SW480 (cell line): ENCODE measurements around the gene NRXN3.

Experiments used
- DNase-seq: peaks from one replicate; pipeline ENCODE4 v3.0.0-alpha.2; 2016; ENCODE audit warnings: low spot score

NRXN3 gene

DNA sequence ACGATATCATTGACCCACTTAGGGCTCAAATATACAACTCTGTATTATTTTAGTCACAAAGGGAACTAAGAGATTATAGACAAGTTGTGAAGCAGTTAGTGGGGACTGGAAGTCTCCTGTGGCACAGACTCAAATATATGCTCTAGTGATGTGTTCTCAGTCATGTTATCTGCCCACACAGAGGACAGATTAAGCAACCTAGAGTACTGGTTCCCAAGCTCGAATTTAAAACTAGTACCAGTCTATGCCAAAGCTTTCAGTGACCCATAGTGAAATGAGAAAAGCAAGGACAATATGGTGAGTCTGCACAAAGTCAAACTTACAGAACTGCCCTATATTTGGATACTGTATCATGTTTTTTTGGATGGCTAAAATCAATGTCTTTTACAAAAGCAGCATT is 1651.9 kb downstream of the NRXN3 start:
- DNase-seq: no peak

DNA sequence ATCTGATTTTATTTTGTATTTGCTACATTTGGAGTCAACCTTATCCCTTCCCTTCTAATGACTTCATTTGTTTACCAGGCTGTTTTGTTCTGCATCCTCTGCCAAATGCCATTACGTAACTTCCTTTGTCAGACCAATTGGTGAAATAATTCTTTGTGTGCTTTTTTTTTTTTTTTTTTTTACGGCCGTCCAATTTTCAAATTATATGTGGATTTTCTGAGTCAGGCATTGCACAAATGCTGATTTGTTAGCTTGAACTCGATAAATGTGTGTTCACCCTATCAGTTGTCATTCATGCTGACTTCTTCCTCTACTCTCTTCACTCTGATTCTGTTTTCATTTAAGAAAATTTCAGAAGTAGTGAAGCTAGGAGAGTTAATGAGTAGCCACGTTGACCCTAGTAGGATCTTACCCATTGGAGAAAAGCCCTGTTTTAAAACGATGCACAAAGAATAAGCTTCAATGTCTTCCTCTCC is 1654.9 kb downstream of the NRXN3 start:
- no peak for DNase-seq

DNA sequence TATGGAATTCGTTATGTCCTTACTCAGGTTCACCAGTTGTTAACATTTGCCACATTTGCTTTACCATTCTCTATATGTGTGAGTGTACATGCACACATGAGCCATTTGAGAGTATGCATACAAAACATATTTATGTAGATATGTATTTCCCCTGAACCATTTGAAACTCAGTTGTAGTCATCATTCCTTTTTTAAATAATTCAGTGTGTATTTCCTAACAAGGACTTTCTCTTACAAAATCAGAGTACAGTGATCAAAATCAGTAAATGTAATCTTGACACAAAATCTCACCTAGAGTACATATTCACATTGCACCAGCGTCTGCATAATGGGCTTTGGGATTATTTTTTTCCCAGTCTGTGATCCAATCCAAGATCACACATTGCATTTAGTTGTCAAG is 1656.2 kb downstream of the NRXN3 start:
- no peak for DNase-seq

DNA sequence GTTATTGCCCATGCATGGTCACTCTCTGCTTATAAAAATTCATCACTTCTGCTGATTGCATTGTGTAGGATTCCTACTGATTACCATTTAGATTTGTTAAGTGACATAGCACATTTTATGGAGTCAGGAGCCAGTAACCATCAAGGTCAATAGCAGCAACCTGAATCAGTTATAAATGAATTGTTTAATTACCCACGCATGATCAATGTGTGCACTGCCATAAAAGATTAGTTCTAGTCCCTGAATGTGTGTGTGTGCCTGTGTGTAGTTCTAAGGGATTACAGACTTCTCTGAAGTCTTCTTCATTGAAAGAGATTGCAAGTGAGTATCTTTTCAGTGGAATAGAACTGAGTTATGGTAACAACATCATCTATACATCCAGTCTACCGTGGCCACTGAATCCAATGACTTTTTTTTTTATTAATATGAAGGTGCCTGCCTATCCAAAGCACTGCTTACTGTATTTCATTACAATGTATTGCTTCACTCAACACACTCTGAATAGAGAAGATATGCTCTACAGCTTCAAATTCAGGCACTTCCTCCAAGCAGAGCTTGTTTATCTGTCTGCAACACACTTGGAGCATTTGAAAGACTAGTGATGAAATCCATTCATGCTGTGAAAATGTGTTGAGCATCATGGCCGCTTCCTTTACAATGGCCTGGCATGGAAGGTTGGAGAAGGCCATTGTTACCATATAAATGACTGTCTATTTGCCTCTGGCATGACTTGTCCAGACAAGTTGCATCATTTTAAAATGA is 1659.4 kb downstream of the NRXN3 start:
- DNase-seq: no peak

DNA sequence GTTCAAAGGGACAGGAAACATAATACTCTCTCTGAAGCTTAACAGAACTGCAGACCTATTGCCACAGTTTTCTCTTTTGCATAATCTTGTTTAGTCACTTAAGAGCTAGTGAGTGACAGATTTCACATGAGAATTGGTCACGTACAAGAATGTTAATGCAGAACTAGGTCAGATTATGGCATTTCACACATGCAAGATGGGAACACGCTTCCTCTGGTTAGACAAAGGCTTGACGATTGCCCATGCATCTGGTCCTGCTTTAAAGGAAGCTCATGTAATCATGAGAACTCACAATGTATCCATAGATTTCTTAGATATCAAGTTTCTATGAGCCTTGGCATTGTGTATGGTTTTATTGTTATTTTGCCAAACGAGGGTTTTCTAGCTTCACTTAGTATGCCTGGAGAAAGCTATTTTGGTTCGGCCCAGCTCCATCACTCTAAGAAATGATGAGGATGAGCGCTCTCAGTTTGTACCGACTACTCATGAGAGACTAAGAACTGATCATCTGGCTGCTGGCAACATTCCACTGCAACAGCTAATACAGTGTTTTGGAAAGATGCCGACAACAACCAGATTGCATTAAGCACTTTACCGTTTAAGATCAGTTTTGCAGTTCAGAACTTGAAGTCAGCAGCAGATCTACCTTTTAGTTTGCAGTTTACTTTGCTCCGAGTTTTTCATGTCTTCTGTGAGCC is 1661.2 kb downstream of the NRXN3 start:
- DNase-seq: no peak

DNA sequence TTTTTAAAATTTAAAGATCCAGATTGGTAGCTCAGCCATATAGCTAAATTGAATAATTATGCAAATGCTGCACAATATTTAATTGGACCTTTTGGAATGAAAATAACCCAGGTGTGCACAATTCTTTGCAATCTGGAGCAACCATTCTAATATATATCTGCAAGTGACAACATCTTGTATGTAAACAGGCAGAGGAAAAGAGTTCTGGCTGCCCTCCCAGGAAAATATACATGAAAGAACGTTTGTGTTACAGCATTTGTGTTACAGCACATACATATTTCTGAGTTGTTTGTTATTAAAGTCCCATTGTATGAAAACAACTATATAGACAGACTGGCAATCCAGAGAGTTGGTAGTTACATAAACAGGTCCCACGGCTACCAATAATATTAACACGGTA is 1663.6 kb downstream of the NRXN3 start:
- no peak for DNase-seq

GRCh38 chr14:79834868-79835267 is 1664.7 kb downstream of the NRXN3 start:
- DNase-seq: no peak

- no peak for DNase-seq
Observed at GRCh38 chr14:79836577-79836976, 1666.4 kb downstream of the NRXN3 start.

GRCh38 chr14:79837699-79838098 is 1667.5 kb downstream of the NRXN3 start:
- DNase-seq: no peak

DNA sequence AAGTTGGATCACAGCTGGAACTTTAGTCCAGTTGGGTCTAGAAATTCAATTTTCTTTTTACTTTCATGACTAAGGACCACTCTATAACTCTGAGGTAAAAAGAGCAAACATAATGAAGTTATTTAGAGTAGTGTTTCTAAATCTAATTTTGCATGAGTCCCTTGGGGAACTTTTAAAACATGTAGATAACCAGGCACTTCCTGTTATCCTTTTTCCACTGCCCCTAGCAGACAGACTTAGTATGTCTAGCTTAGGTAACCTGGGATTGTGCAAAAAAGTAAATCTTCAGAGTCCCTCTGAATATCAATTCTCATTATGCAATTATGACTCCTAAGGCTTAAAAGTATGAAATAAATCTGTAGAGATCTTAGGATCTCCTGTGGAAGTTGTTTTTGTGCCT is 1669.9 kb downstream of the NRXN3 start:
- DNase-seq: no peak

- no peak for DNase-seq
Observed at GRCh38 chr14:79840831-79841230, 1670.7 kb downstream of the NRXN3 start.

DNA sequence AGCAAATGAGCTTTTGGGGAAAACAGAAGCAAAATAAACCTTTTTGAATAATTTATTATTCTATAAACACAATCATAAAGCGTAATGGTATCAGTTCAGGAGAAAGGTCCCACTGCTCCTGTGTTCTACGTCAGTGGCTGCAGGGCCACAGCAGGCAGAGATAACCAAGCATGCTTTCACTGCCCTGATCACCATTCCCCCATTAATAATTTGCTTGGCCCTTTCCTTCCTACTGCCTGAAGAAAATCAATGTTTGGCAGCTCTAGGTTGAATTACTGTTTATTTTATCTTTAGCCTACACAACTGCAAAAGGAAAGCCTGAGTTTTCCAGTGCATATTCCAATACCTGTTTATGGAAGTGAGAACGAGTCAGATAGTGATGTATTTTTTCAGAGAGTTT is 1671.3 kb downstream of the NRXN3 start:
- DNase-seq: no peak

DNA sequence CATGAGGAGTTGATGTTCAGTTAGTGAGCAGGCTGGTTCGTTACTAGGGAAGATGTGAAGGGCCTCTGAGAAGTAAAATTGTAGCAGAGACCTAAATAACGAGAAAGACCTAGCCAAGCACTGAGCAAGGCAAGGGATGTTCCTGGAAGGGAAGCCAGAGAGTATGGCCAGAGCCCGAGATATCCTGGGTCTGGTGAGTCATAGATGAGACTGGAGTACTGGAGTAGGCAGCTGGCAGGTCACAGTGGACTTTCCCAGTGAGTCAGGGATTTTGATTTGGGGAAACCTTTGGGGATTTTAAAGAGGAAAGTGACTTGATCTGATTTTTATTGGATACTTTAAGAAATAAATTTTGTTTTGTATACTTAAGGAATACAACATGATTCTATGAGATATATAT is 1672.1 kb downstream of the NRXN3 start:
- DNase-seq: no peak

DNA sequence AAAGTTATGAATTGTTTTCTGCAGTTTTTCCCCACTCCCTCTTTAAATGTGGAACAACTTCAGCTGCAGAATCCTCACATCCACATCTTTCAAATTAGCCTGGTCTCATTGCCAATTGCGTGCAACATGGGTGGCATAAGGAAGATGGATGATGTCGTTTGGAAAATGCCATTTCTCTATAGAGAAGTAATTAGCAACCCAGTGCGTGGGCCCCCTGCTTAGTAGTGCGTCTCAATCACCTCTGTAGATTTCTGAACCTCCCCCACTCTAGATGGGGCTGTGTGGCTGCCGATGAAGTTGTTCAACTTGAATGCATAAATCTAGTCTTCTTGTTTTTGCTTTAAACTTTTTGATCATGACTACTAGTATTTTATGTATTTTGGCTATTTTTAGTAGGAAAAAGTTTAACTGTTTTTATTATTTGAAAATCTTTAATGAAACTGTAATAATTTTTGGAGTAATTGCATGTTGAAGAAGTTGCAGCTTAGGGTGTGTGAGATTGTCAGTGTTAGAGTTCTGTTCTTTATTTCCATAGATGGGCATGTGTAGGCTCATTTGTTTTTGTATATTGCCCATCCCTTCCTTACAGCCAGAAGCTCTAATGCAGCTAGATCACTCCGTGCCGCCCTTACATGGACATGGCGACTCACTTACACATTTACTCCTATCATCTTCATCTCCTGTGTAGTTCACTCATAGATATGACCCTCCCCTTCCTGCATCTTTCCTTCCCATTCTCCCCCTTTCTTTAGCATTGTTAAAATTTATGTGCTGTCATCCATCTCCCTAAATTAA is 1683.0 kb downstream of the NRXN3 start:
- no peak for DNase-seq

- no peak for DNase-seq
Observed at GRCh38 chr14:79855789-79856188, 1685.6 kb downstream of the NRXN3 start.

GRCh38 chr14:79856381-79856780 is 1686.2 kb downstream of the NRXN3 start:
- no peak for DNase-seq

GRCh38 chr14:79861111-79861510 is 1690.9 kb downstream of the NRXN3 start:
- DNase-seq: no peak

GRCh38 chr14:79862045-79862444 is 1691.9 kb downstream of the NRXN3 start:
- no peak for DNase-seq

GRCh38 chr14:79871136-79871535 is 1701.0 kb downstream of the NRXN3 start:
- no peak for DNase-seq

- DNase-seq: no peak
Observed at GRCh38 chr14:79878229-79878628, 1708.1 kb downstream of the NRXN3 start.

DNA sequence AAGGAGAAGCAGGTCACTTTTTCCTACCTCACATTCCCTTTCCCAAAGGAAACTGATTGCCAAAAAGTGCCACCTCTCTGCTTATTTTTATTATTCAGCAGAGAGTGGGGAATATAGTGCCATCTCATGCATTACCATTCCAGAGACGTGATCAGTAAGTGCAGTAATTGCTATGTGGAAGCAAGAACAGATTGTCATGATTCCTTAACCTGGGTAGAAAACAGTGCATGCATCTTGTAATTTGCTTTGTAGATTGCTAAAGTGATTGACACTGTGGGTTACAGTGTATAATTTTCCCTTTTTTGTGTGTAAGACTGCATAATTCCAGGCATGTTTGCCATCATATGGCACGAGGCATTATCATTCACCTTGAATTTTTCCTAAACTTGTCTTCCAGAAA is 1708.6 kb downstream of the NRXN3 start:
- no peak for DNase-seq

DNA sequence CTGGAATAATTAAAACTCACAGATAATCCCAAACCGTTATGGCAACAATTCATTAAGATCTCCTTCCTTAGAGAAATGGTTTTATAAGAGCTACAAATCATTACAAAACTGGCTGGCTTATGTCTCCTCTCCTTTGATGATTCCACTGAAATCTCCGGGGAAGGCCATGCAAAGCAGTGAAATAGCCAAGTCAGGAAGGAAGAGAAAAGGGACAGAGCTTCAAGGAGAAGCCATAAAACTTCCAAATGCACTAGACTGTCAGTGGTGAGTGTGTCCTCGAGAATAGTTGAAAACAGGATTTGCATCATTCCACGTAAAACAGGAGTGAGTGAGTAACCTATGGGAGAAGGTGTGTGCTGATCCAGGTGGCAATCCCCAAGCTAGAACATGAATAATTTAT is 1711.1 kb downstream of the NRXN3 start:
- DNase-seq: no peak

GRCh38 chr14:79890527-79890926 is 1720.4 kb downstream of the NRXN3 start:
- DNase-seq: no peak
